GM12864 (cell line): Measurements from ENCODE around the gene SLC30A2.

ENCODE experiments used
- DNase-seq: peaks from one replicate; pipeline ENCODE4 v3.0.0-alpha.2; 2011; ENCODE audit warnings: low read depth
- H3K4me3 ChIP-seq: 2 replicates; pipeline ENCODE4 v1.5.1; 2011; ENCODE audit warnings: mild to moderate bottlenecking, low read depth, low read length, control low read depth
- CTCF ChIP-seq: IDR thresholded peaks from 2 replicates; pipeline ENCODE4 v1.5.1; 2011; ENCODE audit warnings: low read depth, mild to moderate bottlenecking, moderate library complexity, low read length, control low read depth, inconsistent platforms; ENCODE audit errors: missing control alignments

Gene SLC30A2

DNA sequence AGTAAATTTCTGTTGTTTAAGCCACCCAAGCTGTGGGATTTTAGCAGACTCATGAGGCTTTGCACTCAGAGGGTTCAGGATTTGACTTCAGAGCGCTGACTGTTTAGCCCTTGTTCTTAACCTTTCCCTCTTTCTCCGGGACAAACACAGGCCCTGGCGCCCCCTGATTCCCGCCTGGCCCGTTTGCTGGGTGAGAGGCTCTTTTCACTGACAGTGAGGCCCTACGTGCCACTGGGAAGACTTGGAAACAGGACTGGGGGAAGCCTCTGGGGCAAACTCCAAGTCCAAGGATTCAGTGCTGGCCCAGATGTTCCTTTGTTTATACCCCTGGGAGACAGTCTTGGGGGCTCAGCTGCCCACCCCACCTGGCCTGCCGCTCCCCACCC lies 33.3 kb upstream of the SLC30A2 start:
- DNase-seq, result no peak
- no peak for TF ChIP-seq CTCF
- H3K4me3 ChIP-seq, result no peak overlapping the region

GRCh38 chr1:26078286-26079177 lies 32.6 kb upstream of the SLC30A2 start:
- no peak overlapping the region for H3K4me3 ChIP-seq
- no peak for DNase-seq
- TF ChIP-seq CTCF, result no peak

DNA sequence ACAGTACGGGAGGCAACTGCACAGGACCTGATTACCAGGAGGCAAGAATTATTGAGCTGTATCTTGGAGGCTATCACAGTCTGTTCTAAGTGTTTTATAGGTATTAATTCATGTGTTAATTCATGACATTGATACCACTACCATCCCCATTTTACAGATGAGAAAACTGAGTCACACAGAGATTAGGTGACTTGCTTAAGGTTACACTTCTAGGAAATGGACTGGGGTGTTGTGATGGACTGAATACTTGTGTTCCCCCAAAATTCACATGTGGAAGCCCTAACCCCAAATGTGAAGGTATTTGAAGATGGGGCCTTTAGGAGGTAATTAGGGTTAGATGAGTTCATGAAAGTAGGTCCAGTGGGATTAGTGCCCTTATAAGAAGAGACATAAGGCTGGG lies 31.6 kb upstream of the SLC30A2 start:
- no peak overlapping the region for H3K4me3 ChIP-seq
- no peak for TF ChIP-seq CTCF
- no peak for DNase-seq

- no peak for DNase-seq
- TF ChIP-seq CTCF, result no peak
Observed at GRCh38 chr1:26075421-26076144, 29.7 kb upstream of the SLC30A2 start.

GRCh38 chr1:26072305-26072704 lies 26.4 kb upstream of the SLC30A2 start:
- DNase-seq, result no peak
- no peak for TF ChIP-seq CTCF
- H3K4me3 ChIP-seq, result no peak overlapping the region

More at GRCh38 chr1:26075421-26076144, 29.7 kb upstream of the SLC30A2 start:
- no peak overlapping the region for H3K4me3 ChIP-seq

- H3K4me3 ChIP-seq, result no peak overlapping the region
- TF ChIP-seq CTCF, result no peak
- no peak for DNase-seq
Observed at GRCh38 chr1:26070963-26071342, 25.0 kb upstream of the SLC30A2 start.
